A549 (cell line): Measurements from ENCODE around the gene VWCE. TPM values are rescaled to one million over a fixed set of nuclear protein-coding genes. Genes with fewer than 3 reads are reported as not detected.

ENCODE experiments used
- ATAC-seq, 2 experiments: fragments of 200-7000 bp in 1 of 2; fragments of >200 bp in 1 of 2; cut with Nextera tagmentation in 1 of 2; cut with Tn5 transposase in 1 of 2; 3 replicates each; pipeline versions ENCODE4 v1.8.0 to v1.9.1; 2018 to 2020; ENCODE audit warnings: mild to moderate bottlenecking in 1 of 2, moderate library complexity in 1 of 2
- CTCF ChIA-PET: fragments of 300-600 bp; sonication (Branson Sonifier 250); formaldehyde crosslinking; extraction: SDS; loops from one replicate; lab custom pipeline; 2021; ENCODE audit warnings: antibody characterized with exemption, inconsistent platforms; lab: Yijun Ruan, JAX
- POLR2A ChIA-PET: fragments of 350-600 bp; formaldehyde crosslinking; extraction: SDS; loops from one replicate; lab custom pipeline; 2021; ENCODE audit warnings: antibody characterized with exemption, inconsistent platforms; lab: Yijun Ruan, JAX
- DNase-seq, 2 experiments: peaks; one replicate each; pipeline versions ENCODE4 v3.0.0 to v3.0.0-alpha.2; 2011 to 2016; ENCODE audit warnings: low read depth in 1 of 2, low spot score in 1 of 2
- FAIRE-seq: peaks from 2 replicates; lab custom pipeline; 2011; peaks lifted over from hg19 to GRCh38; lab: Jason Lieb, UNC
- H3K27ac ChIP-seq, 2 experiments: fragments of >200 bp; sonication (Bioruptor Twin); formaldehyde crosslinking; 3 replicates each; pipeline ENCODE4 v1.5.1; 2016 to 2017
- H3K4me1 ChIP-seq: fragments of >200 bp; sonication (Bioruptor Twin); formaldehyde crosslinking; 3 replicates; pipeline ENCODE4 v1.6.1; 2016
- H3K4me2 ChIP-seq: fragments of >200 bp; sonication (Bioruptor Twin); formaldehyde crosslinking; 3 replicates; pipeline ENCODE4 v1.6.1; 2016
- H3K4me3 ChIP-seq: fragments of >200 bp; sonication (Bioruptor Twin); formaldehyde crosslinking; 3 replicates; pipeline ENCODE4 v1.5.1; 2016
- H3K9me3 ChIP-seq: fragments of >200 bp; sonication (Bioruptor Twin); formaldehyde crosslinking; 3 replicates; pipeline ENCODE4 v1.6.1; 2016
- ATOH8 ChIP-seq: fragments of 250-450 bp; sonication (Bioruptor Pico); IDR thresholded peaks from 2 replicates; pipeline ENCODE4 v1.5.0; 2020; ENCODE audit warnings: low read depth, mild to moderate bottlenecking, moderate library complexity
- CBX2 ChIP-seq: fragments of 200-600 bp; sonication (generic); IDR thresholded peaks from 2 replicates; pipeline ENCODE4 v1.6.1; 2016; ENCODE audit warnings: low read depth, mild to moderate bottlenecking, borderline replicate concordance
- EHF ChIP-seq: fragments of 250-450 bp; sonication (Bioruptor Pico); IDR thresholded peaks from 2 replicates; pipeline ENCODE4 v1.5.0; 2020; ENCODE audit warnings: mild to moderate bottlenecking
- ELK1 ChIP-seq: fragments of 150-350 bp; IDR thresholded peaks from 2 replicates; pipeline ENCODE4 v1.6.1; 2014; ENCODE audit warnings: low read depth, mild to moderate bottlenecking, low read length
- FOSL2 ChIP-seq, 2 experiments: fragments of 450-650 bp in 1 of 2; fragments of >200 bp in 1 of 2; sonication (Bioruptor Twin) in 1 of 2; formaldehyde crosslinking; IDR thresholded peaks; 2 replicates each; pipeline versions ENCODE4 v1.5.0 to v1.6.1; 2016 to 2020; ENCODE audit warnings: mild to moderate bottlenecking in 1 of 2, moderate library complexity in 1 of 2
- FOXS1 ChIP-seq: fragments of 250-450 bp; sonication (Bioruptor Pico); IDR thresholded peaks from 2 replicates; pipeline ENCODE4 v1.5.0; 2020; ENCODE audit warnings: mild to moderate bottlenecking, moderate library complexity
- HES2 ChIP-seq: fragments of >200 bp; sonication (Bioruptor Twin); formaldehyde crosslinking; IDR thresholded peaks from 2 replicates; pipeline ENCODE4 v1.6.1; 2016
- JUN ChIP-seq, 2 experiments: fragments of >200 bp; sonication (Bioruptor Twin); formaldehyde crosslinking; IDR thresholded peaks; 2 replicates in 1 of 2; 3 replicates in 1 of 2; pipeline ENCODE4 v1.6.1; 2016 to 2017
- KDM1A ChIP-seq: fragments of 200-600 bp; sonication (generic); IDR thresholded peaks from 2 replicates; pipeline ENCODE4 v1.6.1; 2016; ENCODE audit warnings: low read depth, mild to moderate bottlenecking
- KDM5A ChIP-seq: fragments of 200-600 bp; sonication (generic); IDR thresholded peaks from 2 replicates; pipeline ENCODE4 v1.6.1; 2016; ENCODE audit warnings: antibody characterized with exemption, mild to moderate bottlenecking
- MAX ChIP-seq: IDR thresholded peaks from 2 replicates; pipeline ENCODE4 v1.6.1; 2012
- MYC ChIP-seq: IDR thresholded peaks from 2 replicates; pipeline ENCODE4 v1.6.1; 2012; ENCODE audit warnings: mild to moderate bottlenecking, inconsistent platforms, low read length, improper control_type of control experiment, borderline replicate concordance
- PBX3 ChIP-seq: IDR thresholded peaks from 2 replicates; pipeline ENCODE4 v1.6.1; 2012
- RAD21 ChIP-seq, 2 experiments: fragments of >200 bp in 1 of 2; sonication (Bioruptor Twin) in 1 of 2; formaldehyde crosslinking in 1 of 2; IDR thresholded peaks in 1 of 2; conservative IDR thresholded peaks in 1 of 2; 2 replicates in 1 of 2; 3 replicates in 1 of 2; pipeline ENCODE4 v1.6.1; 2012 to 2018; ENCODE audit warnings: inconsistent platforms in 1 of 2
- RARB ChIP-seq: fragments of 250-450 bp; sonication (Bioruptor Pico); IDR thresholded peaks from 2 replicates; pipeline ENCODE4 v1.8.0; 2021; ENCODE audit warnings: mild to moderate bottlenecking, moderate library complexity
- REST ChIP-seq: fragments of 200-600 bp; sonication (generic); IDR thresholded peaks from 2 replicates; pipeline ENCODE4 v1.6.1; 2016; ENCODE audit warnings: antibody characterized with exemption, mild to moderate bottlenecking, moderate library complexity
- SREBF2 ChIP-seq: fragments of 450-650 bp; IDR thresholded peaks from 2 replicates; pipeline ENCODE4 v1.6.1; 2014; ENCODE audit warnings: mild to moderate bottlenecking, moderate library complexity
- TP53 ChIP-seq: fragments of 250-450 bp; sonication (Bioruptor Pico); IDR thresholded peaks from 2 replicates; pipeline ENCODE4 v1.5.0; 2021; ENCODE audit warnings: mild to moderate bottlenecking, moderate library complexity
- USF2 ChIP-seq: fragments of 450-650 bp; IDR thresholded peaks from 2 replicates; pipeline ENCODE4 v1.6.1; 2014; ENCODE audit warnings: antibody characterized with exemption
- ZC3H11A ChIP-seq: fragments of 450-650 bp; IDR thresholded peaks from 2 replicates; pipeline ENCODE4 v1.6.1; 2014; ENCODE audit warnings: antibody characterized with exemption, mild to moderate bottlenecking
- ZFP36 ChIP-seq: fragments of 450-650 bp; IDR thresholded peaks from 2 replicates; pipeline ENCODE4 v1.6.1; 2014; ENCODE audit warnings: borderline replicate concordance; ENCODE audit not compliant: partially characterized antibody
- ZSCAN20 ChIP-seq: fragments of 250-450 bp; sonication (Bioruptor Pico); IDR thresholded peaks from 2 replicates; pipeline ENCODE4 v1.8.0; 2022; ENCODE audit warnings: mild to moderate bottlenecking, moderate library complexity
- WGBS: methylation state at CpG from one replicate; pipeline ENCODE4 v1.1.6; 2017; ENCODE audit errors: missing lambda C conversion rate; 5-methylcytosine and 5-hydroxymethylcytosine counted together
- polyA plus RNA-seq, 4 experiments: library from polyadenylated mRNA; depleted of rRNA in 3 of 4; stranded (reverse); fragments of >200 nt; fragmentation: RNase III in 1 of 4; extraction: RNeasy Plus Mini Kit Qiagen cat#74134 plus additional on column Dnase treatment in 1 of 4; gene quantifications; 2 replicates in 3 of 4; 3 replicates in 1 of 4; pipeline ENCODE4 v1.2.3, GENCODE V29; 2011 to 2017

VWCE gene
- polyA plus RNA-seq, 2 of the 4 experiments (the other 2 are of a cell fraction) = 0.45 to 0.65 TPM

- no peak for TF ChIP-seq REST
Measured at GRCh38 chr11:61264795-61265194, 30.3 kb downstream of the VWCE start (continued).

GRCh38 chr11:61264371-61264770, 30.7 kb downstream of the VWCE start:
- ChIA-PET CTCF (interaction anchor here (1.2 to 6.8 kb wide), 4 partner anchors 8 to 77 kb away, joined by 3 to 35 read pairs (median 4); no protein-coding TSS in a partner anchor), POLR2A (no interaction called here)
- TF ChIP-seq MYC (no peak), RARB (CRISPR knock-in tag) (no peak), USF2 (no peak), MAX (no peak), CBX2 (no peak), JUN (IDR thresholded peaks at IDR 0.05) (no peak), FOSL2 (IDR thresholded peaks at IDR 0.05) (no peak), FOSL2 (CRISPR knock-in tag; IDR thresholded peaks at IDR 0.05) (no peak), ZC3H11A (no peak), ATOH8 (no peak)
- ATAC-seq (0 out of 6 replicates have a peak, but pooled peaks of 1 of the 2 experiments have one; percentile 15), FAIRE-seq (no peak), DNase-seq (no peak)
- Histone ChIP-seq H3K4me2 (no peak overlapping the region), H3K27ac (no peak overlapping the region), H3K9me3 (no peaks in the 10 kb centered on the region), H3K4me3 (no peak overlapping the region), H3K4me1 (peaks cover 15% of the 10 kb centered on the region)
- 94% methylated on average over 4 of the region's 6 CpGs for WGBS

GRCh38 chr11:61259363-61259762, 35.8 kb downstream of the VWCE start:
- no peak for DNase-seq
- FAIRE-seq = no peak
- WGBS = 72% methylated on average over 6 of the region's 6 CpGs
- Histone ChIP-seq H3K4me1 (no peaks in the 10 kb centered on the region), H3K9me3 (no peaks in the 10 kb centered on the region), H3K4me2 (no peak overlapping the region), H3K27ac (no peak overlapping the region), H3K4me3 (no peak overlapping the region)
- CTCF ChIA-PET = interaction anchor here (0.7 to 1.0 kb wide), 3 partner anchors 13 to 129 kb away, joined by 3 to 4 read pairs (median 3); no protein-coding TSS in a partner anchor
- ATAC-seq = no peak
- POLR2A ChIA-PET = no interaction called here
- no peak for TF ChIP-seq EHF (CRISPR knock-in tag)
- no peak for TF ChIP-seq RAD21 (conservative IDR thresholded peaks at IDR 0.05 in 1 of 2, IDR thresholded peaks at IDR 0.05 in 1 of 2)
- no peak for TF ChIP-seq ELK1
- no peak for TF ChIP-seq PBX3
- TF ChIP-seq TP53 (CRISPR knock-in tag) = no peak
- TF ChIP-seq ZSCAN20 (CRISPR knock-in tag) = no peak
- TF ChIP-seq ZFP36 = no peak
- no peak for TF ChIP-seq KDM1A
- TF ChIP-seq SREBF2 = no peak
- TF ChIP-seq ZC3H11A = no peak
- no peak for TF ChIP-seq KDM5A
- no peak for TF ChIP-seq FOXS1 (CRISPR knock-in tag)
- TF ChIP-seq HES2 = no peak
